GM21360 (cell line): ENCODE measurements around the gene ERC1.
A peak's percentile ranks its signal among the peaks of the same experiment; 100 is the strongest.
"Not testable (repeated sequence)": the region's sequence is repeated elsewhere in the genome, so short reads cannot be mapped to it uniquely, and the experiment has no call there.

ENCODE experiments used
- ATAC-seq: cut with Tn5 transposase; IDR thresholded peaks from one replicate; pipeline ENCODE4 v1.9.1; 2021; ENCODE audit warnings: mild to moderate bottlenecking, moderate library complexity; ENCODE audit not compliant: unreplicated experiment

Gene ERC1

GRCh38 chr12:1182069-1182468 is 191.0 kb downstream of the ERC1 start:
- no peak for ATAC-seq

DNA sequence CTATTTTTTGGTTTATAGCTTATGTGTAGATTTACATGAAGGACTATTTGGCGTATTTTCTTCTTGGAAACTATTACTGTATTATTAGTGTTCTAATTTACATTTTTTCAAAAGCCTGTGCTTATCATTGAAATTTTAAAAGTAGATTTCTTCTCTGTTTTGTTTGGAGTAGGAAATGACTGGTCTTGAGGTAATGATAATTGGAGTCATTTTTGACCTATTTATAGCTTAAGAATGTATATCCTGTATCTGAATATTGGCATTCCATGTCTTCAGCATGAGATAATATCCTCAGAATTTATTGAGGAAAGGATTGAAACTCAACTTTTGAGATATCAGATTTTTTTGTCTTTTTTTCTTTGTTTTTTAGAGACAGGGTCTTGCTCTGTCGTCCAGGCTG is 193.4 kb downstream of the ERC1 start:
- no peak for ATAC-seq

- no peak for ATAC-seq
Observed at GRCh38 chr12:1185460-1186182, 194.6 kb downstream of the ERC1 start.

- ATAC-seq: no peak
Observed at GRCh38 chr12:1186298-1186697, 195.3 kb downstream of the ERC1 start.

DNA sequence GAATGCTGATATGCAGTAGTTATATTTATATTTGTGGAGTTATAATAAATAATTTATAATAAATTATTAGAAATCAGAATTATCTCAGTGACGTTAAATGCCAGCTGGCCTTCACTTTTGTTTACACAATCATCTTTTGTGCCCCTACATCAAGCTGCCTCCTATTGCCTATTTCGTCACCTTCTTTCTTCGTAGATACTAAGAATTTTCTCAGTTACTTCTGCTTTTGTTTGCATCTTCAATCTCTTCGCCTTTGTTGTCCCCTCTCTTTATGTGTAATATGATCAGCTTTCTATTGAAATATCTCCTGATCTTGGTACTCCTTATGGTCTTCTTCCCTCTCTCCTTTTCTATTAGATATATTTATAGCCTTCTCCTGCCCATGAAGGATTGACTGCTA is 197.0 kb downstream of the ERC1 start:
- ATAC-seq: no peak

- no peak for ATAC-seq
Observed at GRCh38 chr12:1189163-1189562, 198.1 kb downstream of the ERC1 start.

- no peak for ATAC-seq
Observed at GRCh38 chr12:1195513-1195912, 204.5 kb downstream of the ERC1 start.

DNA sequence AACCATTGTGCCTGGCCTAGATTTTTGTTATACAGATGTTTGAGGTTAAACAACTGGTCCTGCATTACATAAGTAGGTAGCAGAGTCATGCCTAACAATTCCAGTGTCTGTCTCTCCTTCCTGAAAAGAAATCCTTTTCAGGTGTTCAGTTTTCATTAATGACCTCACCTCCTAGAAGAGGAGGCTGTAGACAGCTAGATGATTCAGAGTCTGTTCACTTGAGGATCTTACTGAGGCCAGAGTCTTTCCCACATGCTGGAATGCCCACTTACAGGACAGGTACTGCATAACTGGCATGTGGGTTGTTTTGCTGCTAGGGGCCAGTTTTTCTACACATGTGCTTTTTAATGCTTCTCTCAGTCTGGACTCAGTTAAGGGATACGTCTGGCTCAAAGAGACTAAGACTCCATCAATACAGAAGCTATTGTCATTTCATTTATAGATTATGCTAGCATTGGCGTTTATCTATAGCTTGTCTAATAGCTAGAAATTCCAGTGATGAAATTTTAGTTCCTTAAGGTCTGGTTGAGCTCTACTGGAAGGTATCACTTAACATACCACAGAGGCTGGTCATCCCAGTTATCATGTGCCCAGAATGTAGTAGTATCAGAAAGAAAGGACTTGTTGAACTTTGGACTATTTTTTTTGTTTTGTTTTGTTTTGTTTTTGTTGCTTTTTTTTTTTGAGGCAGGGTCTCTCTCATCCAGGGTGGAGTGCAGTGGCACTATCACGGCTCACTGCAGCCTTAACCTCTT is 206.4 kb downstream of the ERC1 start:
- ATAC-seq: no peak

- not testable (repeated sequence) for ATAC-seq
Observed at GRCh38 chr12:1198854-1199253, 207.8 kb downstream of the ERC1 start.

- no peak for ATAC-seq
Observed at GRCh38 chr12:1199700-1200099, 208.7 kb downstream of the ERC1 start.

GRCh38 chr12:1201030-1201429 is 210.0 kb downstream of the ERC1 start:
- ATAC-seq: no peak

GRCh38 chr12:1201886-1202285 is 210.9 kb downstream of the ERC1 start:
- no peak for ATAC-seq

DNA sequence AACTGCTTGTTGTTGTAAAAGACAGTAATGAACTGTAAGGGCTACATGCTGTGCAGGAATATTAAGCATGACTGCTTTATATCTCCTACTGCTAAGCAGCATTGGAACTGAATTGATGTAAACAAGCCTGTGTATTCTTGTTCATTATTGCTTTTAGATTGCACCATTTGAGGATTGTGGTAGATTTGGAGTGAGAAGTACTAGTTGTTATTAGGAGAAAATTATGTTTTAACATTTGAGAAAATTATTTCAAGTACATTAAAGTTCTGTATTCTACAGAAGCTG is 212.7 kb downstream of the ERC1 start:
- no peak for ATAC-seq

DNA sequence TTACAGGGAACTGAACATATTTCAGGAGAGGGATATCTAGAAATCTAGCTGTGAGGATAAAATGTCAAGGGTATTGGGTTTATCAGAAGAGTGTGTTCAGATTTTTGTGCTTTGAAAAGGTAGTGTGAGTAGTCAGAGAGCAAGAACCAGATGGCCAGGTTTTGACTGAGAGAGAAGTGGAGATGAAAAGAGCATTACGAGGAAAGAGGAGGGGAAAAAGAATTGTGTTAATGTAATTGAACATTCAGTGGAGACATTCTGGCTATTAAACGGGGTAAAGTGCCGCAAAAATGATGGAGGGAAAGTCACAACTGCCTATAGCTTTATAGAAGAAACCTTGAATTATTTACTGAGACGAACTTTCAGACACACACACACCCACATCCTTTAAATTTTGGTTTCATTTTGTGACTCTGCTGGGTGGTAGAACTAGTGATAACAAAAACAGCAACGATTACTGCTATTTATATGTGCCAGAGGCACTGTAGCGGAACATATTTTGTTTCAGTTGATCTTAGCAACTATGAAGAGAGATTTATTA is 213.6 kb downstream of the ERC1 start:
- ATAC-seq: peak; percentile 78

DNA sequence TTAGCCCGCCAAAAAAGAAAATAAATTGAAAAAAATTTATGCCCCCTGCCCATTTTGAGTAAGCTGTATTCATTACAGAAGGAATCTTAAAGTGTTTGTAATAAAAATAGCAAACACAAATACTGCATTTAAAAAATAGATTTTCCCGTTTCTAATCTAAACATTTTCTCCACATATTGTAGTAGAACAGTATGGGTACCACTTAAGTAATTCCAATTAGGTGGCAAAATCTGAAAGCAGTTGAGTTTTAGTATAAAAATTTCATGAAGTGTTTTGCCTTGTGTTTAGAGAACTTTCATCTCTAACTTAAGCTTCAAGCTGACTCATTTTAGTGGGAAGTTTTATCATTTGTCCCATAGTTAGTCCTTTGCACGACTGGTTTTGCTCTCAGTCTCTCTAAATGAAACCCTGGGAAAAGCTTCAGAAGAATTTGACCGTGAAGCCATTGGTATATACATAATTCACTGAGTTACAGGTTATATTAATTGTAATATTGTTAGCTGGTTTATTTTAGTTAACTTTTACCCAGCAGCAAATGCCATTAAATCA is 214.6 kb downstream of the ERC1 start:
- no peak for ATAC-seq

DNA sequence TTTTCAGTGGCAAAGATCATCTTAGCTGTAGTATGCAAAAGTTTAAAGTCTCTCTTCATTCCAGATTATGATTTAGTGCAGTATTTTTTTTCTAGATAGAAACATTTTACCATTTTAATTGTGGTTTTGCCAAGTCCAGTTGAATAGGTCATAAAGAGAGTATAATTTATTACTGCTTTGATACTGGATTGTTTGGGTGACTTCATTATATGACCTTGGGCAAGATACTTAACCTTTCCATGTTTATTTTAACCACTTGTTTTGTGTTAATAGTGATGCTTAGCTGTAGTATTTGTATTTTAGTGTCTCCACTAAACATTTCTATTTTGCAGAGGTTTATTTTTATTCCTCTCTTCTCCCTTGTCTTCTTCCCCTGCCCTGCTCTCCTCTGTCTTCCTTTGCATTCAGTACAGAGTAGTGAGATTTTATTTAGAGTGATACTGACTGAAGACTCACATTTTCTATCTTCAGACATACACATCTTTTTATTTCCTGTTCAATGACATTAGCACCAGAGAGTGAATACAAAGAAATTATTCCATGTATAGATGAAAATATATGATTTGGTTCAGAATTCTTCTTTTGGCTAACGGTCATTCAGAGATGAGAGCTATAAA is 215.2 kb downstream of the ERC1 start:
- no peak for ATAC-seq

DNA sequence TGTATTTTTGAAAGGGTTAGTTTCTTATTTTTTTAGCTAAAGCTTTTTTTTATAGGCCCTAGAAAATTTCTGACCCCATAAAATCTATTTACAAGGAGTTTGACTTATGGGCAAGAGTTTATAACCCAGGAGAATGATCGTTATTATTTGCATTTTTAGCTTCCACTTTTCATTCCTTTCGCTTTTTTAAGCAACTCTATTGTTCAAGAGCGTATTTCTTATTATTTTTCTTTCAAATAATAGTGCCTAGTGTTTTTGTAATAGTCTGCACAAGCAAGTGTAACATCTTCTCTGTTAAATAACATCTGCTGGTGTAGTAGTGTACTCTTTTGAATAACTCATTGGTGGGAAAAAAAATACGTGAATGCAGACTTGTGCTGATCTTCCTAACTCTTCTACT is 216.3 kb downstream of the ERC1 start:
- no peak for ATAC-seq

GRCh38 chr12:1208719-1209118 is 217.7 kb downstream of the ERC1 start:
- not testable (repeated sequence) for ATAC-seq

- no peak for ATAC-seq
Observed at GRCh38 chr12:1212526-1212925, 221.5 kb downstream of the ERC1 start.

- no peak for ATAC-seq
Observed at GRCh38 chr12:1213205-1213604, 222.2 kb downstream of the ERC1 start.

DNA sequence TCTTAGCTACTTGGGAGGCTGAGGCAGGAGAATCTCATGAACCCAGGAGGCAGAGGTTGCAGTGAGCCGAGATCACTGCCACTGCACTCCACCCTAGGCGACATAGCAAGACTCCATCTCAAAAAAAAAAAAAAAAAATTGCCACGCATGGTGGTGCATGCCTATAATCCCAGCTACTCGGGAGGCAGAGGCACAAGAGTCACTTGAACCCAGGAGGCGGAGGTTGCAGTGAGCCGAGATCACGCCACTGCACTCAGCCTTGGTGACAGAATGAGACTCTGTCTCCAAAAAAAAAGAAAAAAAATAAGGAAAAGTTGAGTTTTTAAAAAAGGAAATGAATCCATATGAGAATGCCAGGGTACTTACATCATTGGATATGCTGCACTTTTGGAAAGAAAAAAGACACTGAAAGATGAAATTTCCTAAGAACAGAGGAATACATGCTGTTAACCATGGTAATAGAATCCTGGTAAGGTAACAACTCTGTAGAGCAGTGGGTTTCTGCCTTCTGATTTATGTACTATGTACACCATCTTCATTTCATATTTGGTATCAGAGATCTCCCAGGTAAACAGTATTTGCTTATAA is 222.7 kb downstream of the ERC1 start:
- ATAC-seq: no peak
